GM12865 (cell line): Measurements from ENCODE around the gene STX11.

Experiments
- DNase-seq: peaks from one replicate; pipeline ENCODE4 v3.0.0; 2010; ENCODE audit warnings: low read depth
- H3K4me3 ChIP-seq: 2 replicates; pipeline ENCODE4 v1.5.1; 2011; ENCODE audit warnings: mild to moderate bottlenecking, low read depth, low read length, control low read depth
- TF ChIP-seq, protein P1 (sequence below): IDR thresholded peaks from 2 replicates; pipeline ENCODE4 v1.5.1; 2011; ENCODE audit warnings: low read length, control low read depth, low read depth, inconsistent platforms; ENCODE audit not compliant: insufficient read depth; ENCODE audit errors: missing control alignments

STX11 gene

DNA sequence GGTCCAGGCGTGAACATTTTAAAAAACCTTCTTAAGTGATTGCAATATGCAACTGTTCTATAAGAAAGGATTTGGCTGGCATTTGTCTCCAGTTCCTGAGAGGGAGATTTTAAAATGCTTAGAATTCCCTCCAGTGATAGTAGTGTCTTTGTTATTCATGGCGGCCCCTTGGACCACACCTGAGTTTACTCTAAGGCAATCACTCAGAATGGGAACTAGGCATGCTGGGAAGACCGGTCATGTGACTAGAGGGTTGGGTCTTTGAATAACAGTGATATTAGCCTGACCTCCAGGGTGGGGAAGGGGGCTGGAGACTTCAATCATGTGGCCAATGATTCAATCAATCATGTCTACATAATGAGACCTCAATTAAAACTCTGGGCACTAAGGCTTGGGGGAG is 84.1 kb downstream of the STX11 start:
- no peak for DNase-seq
- TF ChIP-seq, protein P1, sequence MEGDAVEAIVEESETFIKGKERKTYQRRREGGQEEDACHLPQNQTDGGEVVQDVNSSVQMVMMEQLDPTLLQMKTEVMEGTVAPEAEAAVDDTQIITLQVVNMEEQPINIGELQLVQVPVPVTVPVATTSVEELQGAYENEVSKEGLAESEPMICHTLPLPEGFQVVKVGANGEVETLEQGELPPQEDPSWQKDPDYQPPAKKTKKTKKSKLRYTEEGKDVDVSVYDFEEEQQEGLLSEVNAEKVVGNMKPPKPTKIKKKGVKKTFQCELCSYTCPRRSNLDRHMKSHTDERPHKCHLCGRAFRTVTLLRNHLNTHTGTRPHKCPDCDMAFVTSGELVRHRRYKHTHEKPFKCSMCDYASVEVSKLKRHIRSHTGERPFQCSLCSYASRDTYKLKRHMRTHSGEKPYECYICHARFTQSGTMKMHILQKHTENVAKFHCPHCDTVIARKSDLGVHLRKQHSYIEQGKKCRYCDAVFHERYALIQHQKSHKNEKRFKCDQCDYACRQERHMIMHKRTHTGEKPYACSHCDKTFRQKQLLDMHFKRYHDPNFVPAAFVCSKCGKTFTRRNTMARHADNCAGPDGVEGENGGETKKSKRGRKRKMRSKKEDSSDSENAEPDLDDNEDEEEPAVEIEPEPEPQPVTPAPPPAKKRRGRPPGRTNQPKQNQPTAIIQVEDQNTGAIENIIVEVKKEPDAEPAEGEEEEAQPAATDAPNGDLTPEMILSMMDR, result no peak
- H3K4me3 ChIP-seq, result no peak overlapping the region

DNA sequence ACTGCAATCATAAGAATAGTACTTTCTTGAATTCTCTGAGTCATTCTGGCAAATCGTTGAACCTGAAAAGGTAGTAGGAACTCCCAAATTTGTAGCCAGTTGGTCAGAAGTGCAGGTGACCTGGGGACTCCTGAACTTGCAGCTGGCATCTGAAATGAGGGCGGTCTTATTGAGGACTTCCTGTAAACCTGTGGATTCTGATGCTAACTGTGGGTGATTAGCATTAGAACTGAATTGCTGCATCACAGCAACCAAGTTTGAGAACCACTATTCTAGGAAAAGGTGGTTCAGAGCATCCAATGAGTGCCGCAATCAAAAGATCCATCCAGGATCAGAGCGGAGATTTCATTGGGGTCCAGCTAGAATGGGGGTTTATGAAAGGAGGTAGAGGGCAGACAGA is 84.6 kb downstream of the STX11 start:
- no peak overlapping the region for H3K4me3 ChIP-seq
- DNase-seq, result no peak

More for the DNA sequence above, 84.6 kb downstream of the STX11 start:
- TF ChIP-seq, protein P1, result no peak
